B cell (primary cell): ENCODE data around the gene ICAM4. TPM values are rescaled to one million over a fixed set of nuclear protein-coding genes. Genes with fewer than 3 reads are reported as not detected.

Experiments used
- ATAC-seq: fragments of 200-7000 bp; cut with Tn5 transposase; one replicate; pipeline ENCODE4 v1.10.0; 2021; ENCODE audit warnings: low read depth, mild to moderate bottlenecking, moderate number of reproducible peaks, moderate library complexity
- CTCF ChIA-PET: fragments of 350-600 bp; sonication (Branson Sonifier 250); formaldehyde crosslinking; loops from one replicate; lab custom pipeline; 2021; ENCODE audit warnings: antibody characterized with exemption, inconsistent platforms; lab: Charles Lee
- POLR2A ChIA-PET: fragments of 350-600 bp; sonication (Branson Sonifier 250); formaldehyde crosslinking; loops from one replicate; lab custom pipeline; 2021; ENCODE audit warnings: antibody characterized with exemption; lab: Charles Lee
- DNase-seq: peaks from one replicate; pipeline ENCODE4 v3.0.0; 2013
- H2AFZ ChIP-seq: 2 replicates; pipeline ENCODE4 v1.6.1; 2012; ENCODE audit warnings: mild to moderate bottlenecking, low read depth, low read length; ENCODE audit not compliant: insufficient read depth, poor library complexity, severe bottlenecking
- H3K27ac ChIP-seq, 2 donors: 1 replicate in 1 of 2; 2 replicates in 1 of 2; pipeline ENCODE4 v1.5.1; 2012 to 2013; ENCODE audit warnings: low read length in 2 of 2, mild to moderate bottlenecking in 2 of 2, moderate library complexity in 1 of 2
- H3K27me3 ChIP-seq, 4 experiments: fragments of 200-600 bp in 1 of 4; sonication (generic) in 1 of 4; replicated peaks in 1 of 4; 1 replicate in 2 of 4; 2 replicates in 2 of 4; pipeline versions ENCODE4 v1.6.1 to v1.7.0; 2013 to 2016; ENCODE audit warnings: low read length in 3 of 4, mild to moderate bottlenecking in 2 of 4, mixed read lengths in 1 of 4, moderate library complexity in 1 of 4; ENCODE audit not compliant: insufficient read depth in 4 of 4, control insufficient read depth in 3 of 4; ENCODE audit errors: control extremely low read depth in 1 of 4
- H3K36me3 ChIP-seq, 2 experiments: replicated peaks in 1 of 2; 1 replicate in 1 of 2; 2 replicates in 1 of 2; pipeline versions ENCODE4 v1.6.1 to v1.7.1; 2013; ENCODE audit warnings: low read length in 1 of 2; ENCODE audit not compliant: insufficient read depth in 2 of 2, control insufficient read depth in 1 of 2; ENCODE audit errors: control extremely low read depth in 1 of 2, extremely low read depth in 1 of 2
- H3K4me1 ChIP-seq, 2 donors: fragments of 200-600 bp in 1 of 2; sonication (generic) in 1 of 2; 1 replicate in 1 of 2; 2 replicates in 1 of 2; pipeline versions ENCODE4 v1.5.1 to v1.6.1; 2013 to 2017; ENCODE audit warnings: low read length in 2 of 2; ENCODE audit not compliant: control insufficient read depth in 2 of 2, insufficient read depth in 2 of 2
- H3K4me2 ChIP-seq: replicated peaks from 2 replicates; pipeline ENCODE3; 2012; ENCODE audit warnings: mild to moderate bottlenecking, low read depth, low read length; ENCODE audit not compliant: poor library complexity, severe bottlenecking
- H3K4me3 ChIP-seq, 5 experiments: fragments of 200-600 bp in 1 of 5; sonication (generic) in 1 of 5; 1 replicate in 3 of 5; 2 replicates in 2 of 5; pipeline versions ENCODE4 v1.5.1 to v1.7.0; 2011 to 2016; ENCODE audit warnings: low read length in 4 of 5, mild to moderate bottlenecking in 4 of 5, low read depth in 2 of 5, control low read depth in 1 of 5, moderate library complexity in 1 of 5; ENCODE audit not compliant: insufficient read depth in 1 of 5; ENCODE audit errors: control extremely low read depth in 1 of 5, extremely low read depth in 1 of 5
- H3K79me2 ChIP-seq: fragments of 200-600 bp; sonication (generic); one replicate; pipeline ENCODE4 v1.6.0; 2016; ENCODE audit warnings: low read length; ENCODE audit not compliant: control insufficient read depth, insufficient read depth
- H3K9ac ChIP-seq: fragments of 200-600 bp; sonication (generic); 2 replicates; pipeline ENCODE4 v1.6.1; 2017; ENCODE audit warnings: mild to moderate bottlenecking, low read length, moderate library complexity
- H3K9me3 ChIP-seq, 3 donors: one replicate each; pipeline versions ENCODE4 v1.6.1 to v1.7.1; 2013; ENCODE audit warnings: low read length in 2 of 3; ENCODE audit not compliant: control insufficient read depth in 2 of 3, insufficient read depth in 1 of 3; ENCODE audit errors: control extremely low read depth in 1 of 3
- H4K20me1 ChIP-seq: 2 replicates; pipeline ENCODE4 v1.6.0; 2012; ENCODE audit warnings: mild to moderate bottlenecking, low read length; ENCODE audit not compliant: insufficient read depth, control insufficient read depth, poor library complexity, severe bottlenecking
- H3K27ac Mint-ChIP-seq: one replicate; pipeline ENCODE4 v1.8.0; 2021; ENCODE audit warnings: mixed read lengths
- H3K27me3 Mint-ChIP-seq: one replicate; pipeline ENCODE4 v1.8.0; 2021; ENCODE audit warnings: mixed read lengths
- H3K4me1 Mint-ChIP-seq: one replicate; pipeline ENCODE4 v1.8.0; 2021; ENCODE audit warnings: mixed read lengths
- H3K4me3 Mint-ChIP-seq: one replicate; pipeline ENCODE4 v1.8.0; 2021; ENCODE audit warnings: mixed read lengths
- H3K9me3 Mint-ChIP-seq: one replicate; pipeline ENCODE4 v1.8.0; 2022; ENCODE audit warnings: mixed read lengths; ENCODE audit not compliant: insufficient read depth
- EZH2 ChIP-seq: IDR thresholded peaks from 2 replicates; pipeline ENCODE4 v1.6.1; 2012; ENCODE audit warnings: borderline replicate concordance, low read depth, mild to moderate bottlenecking, moderate library complexity, low read length; ENCODE audit not compliant: insufficient read depth, poor library complexity, severe bottlenecking
- whole genome bisulfite sequencing: methylation state at CpG from one replicate; pipeline ENCODE4 v1.1.5; 2013; ENCODE audit warnings: missing lambda C conversion rate; ENCODE audit not compliant: insufficient coverage; 5-methylcytosine and 5-hydroxymethylcytosine counted together
- intact Hi-C: fragments of 100-400 bp; cut with micrococcal nuclease; formaldehyde crosslinking; loops from one replicate; pipeline ENCODE4 v1.10.0; 2022
- polyA plus RNA-seq: library from polyadenylated mRNA; depleted of rRNA; stranded (reverse); fragments of >200 nt; gene quantifications from 2 replicates; pipeline ENCODE4 v1.2.3, GENCODE V29; 2012
- total RNA-seq, 2 donors: library from RNA; stranded (reverse); fragments of 120-200 nt in 1 of 2; gene quantifications; 1 replicate in 1 of 2; 2 replicates in 1 of 2; pipeline versions ENCODE4 v1.2.3 to v1.2.4, GENCODE V29; 2013 to 2022
- TF ChIP-seq, protein P1 (sequence below): fragments of 200-600 bp; IDR thresholded peaks from one replicate; pipeline ENCODE4 v1.8.0; 2022; ENCODE audit warnings: antibody characterized with exemption, mild to moderate bottlenecking

Gene ICAM4
- total and polyA plus RNA-seq, 2 donors (not counting 1 experiment from before 2014, with no cell fraction given), result 0.44 to 0.78 TPM

DNA sequence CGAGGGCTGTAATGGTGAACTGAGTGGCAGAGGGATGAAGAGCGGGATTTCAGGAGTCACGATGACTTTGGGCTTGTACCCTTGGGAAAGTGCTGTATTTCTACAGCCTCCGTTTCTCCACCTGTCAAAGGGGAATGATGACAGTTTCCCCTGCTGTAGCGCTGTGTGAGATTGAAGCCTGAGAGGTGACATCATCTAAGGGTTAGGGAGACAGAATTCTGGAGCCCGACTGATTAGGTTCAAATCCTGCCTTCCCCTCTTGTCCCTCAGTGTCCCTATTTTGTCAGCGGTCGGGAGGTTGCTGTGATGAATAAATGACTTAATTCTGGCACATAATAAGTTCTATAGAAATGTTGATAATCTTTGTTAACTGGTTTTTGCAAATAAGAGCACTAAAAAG is 34.0 kb upstream of the ICAM4 start:
- CTCF ChIA-PET, result interaction anchor here (1.6 to 9.0 kb wide), 2 partner anchors 22 to 136 kb away, joined by 6 to 236 read pairs; partner anchors contain the start of gene S1PR2
- Mint-ChIP-seq H3K27me3 (no peaks in the 10 kb centered on the region), H3K9me3 (no peaks in the 10 kb centered on the region), H3K4me1 (peaks cover 24% of the 10 kb centered on the region), H3K4me3 (peak overlapping the region; percentile 97), H3K27ac (peak overlapping the region; percentile 97)
- H3K79me2 ChIP-seq, result peaks cover 19% of the 10 kb centered on the region
- peak overlapping the region; percentile 98 for H3K4me2 ChIP-seq
- peaks cover 5% of the 10 kb centered on the region for H4K20me1 ChIP-seq
- H3K27me3 ChIP-seq, result no peaks in the 10 kb centered on the region
- ATAC-seq (no peak), DNase-seq (no peak)
- peak overlapping the region; percentile 82 for H3K9ac ChIP-seq
- TF ChIP-seq, protein P1, sequence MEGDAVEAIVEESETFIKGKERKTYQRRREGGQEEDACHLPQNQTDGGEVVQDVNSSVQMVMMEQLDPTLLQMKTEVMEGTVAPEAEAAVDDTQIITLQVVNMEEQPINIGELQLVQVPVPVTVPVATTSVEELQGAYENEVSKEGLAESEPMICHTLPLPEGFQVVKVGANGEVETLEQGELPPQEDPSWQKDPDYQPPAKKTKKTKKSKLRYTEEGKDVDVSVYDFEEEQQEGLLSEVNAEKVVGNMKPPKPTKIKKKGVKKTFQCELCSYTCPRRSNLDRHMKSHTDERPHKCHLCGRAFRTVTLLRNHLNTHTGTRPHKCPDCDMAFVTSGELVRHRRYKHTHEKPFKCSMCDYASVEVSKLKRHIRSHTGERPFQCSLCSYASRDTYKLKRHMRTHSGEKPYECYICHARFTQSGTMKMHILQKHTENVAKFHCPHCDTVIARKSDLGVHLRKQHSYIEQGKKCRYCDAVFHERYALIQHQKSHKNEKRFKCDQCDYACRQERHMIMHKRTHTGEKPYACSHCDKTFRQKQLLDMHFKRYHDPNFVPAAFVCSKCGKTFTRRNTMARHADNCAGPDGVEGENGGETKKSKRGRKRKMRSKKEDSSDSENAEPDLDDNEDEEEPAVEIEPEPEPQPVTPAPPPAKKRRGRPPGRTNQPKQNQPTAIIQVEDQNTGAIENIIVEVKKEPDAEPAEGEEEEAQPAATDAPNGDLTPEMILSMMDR, result no peak
- intact Hi-C loops, result loop anchor here (5.0 kb wide), 2 partner anchors 35 to 155 kb away; no protein-coding TSS in a partner anchor
- WGBS, result 18% methylated on average over 5 of the region's 8 CpGs
- H3K36me3 ChIP-seq, result peaks cover 0 to 26% of the 10 kb centered on the region in 2 experiments
- peaks cover 6 to 13% of the 10 kb centered on the region in 2 donors for H3K4me1 ChIP-seq
- H3K27ac ChIP-seq, result peak overlapping the region; percentile 48 to 79
- H3K4me3 ChIP-seq, result peak overlapping the region; percentile 44 to 96 (median 83)
- POLR2A ChIA-PET, result interaction anchor here (0.7 to 1.6 kb wide), 2 partner anchors 104 to 157 kb away, joined by 3 read pairs; no protein-coding TSS in a partner anchor
- no peaks in the 10 kb centered on the region for H3K9me3 ChIP-seq
- H2AFZ ChIP-seq, result peak overlapping the region; percentile 95

DNA sequence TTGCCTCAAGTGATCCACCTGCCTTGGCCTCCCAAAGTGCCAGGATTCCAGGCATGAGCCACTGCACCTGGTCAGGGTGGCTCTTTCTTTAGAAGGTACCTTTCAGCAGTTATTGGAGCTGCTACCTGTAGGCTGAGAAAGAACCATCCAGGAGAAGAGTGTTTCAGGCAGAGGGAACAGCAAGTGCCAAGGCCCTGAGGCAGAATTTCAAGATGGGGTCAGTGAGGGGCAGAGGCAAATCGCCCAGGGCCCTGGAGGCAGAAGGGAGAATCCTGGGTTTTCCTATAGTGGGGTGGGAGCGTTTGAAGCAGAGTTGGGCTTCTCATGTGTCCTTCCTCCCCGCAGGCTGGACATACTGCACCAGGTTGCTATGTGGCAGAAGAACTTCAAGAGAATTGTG is 32.5 kb upstream of the ICAM4 start:
- CTCF ChIA-PET, result interaction anchor here (0.7 to 1.2 kb wide), 4 partner anchors 15 to 136 kb away, joined by 3 to 4 read pairs (median 3); no protein-coding TSS in a partner anchor
- Histone ChIP-seq H3K4me2 (no peak overlapping the region), H3K36me3 (peaks cover 0 to 37% of the 10 kb centered on the region in 2 experiments), H4K20me1 (peaks cover 5% of the 10 kb centered on the region), H3K27ac (no peak overlapping the region), H3K9ac (no peak overlapping the region), H3K9me3 (no peaks in the 10 kb centered on the region), H2AFZ (no peak overlapping the region), H3K4me3 (no peak overlapping the region), H3K4me1 (peaks cover 6 to 16% of the 10 kb centered on the region in 2 donors), H3K27me3 (no peaks in the 10 kb centered on the region), H3K79me2 (peaks cover 19% of the 10 kb centered on the region)
- no peak for ATAC-seq
- TF ChIP-seq, protein P1, result no peak
- no peak for TF ChIP-seq EZH2
- H3K27ac Mint-ChIP-seq, result no peak overlapping the region
- DNase-seq, result no peak
- peaks cover 20% of the 10 kb centered on the region for H3K4me1 Mint-ChIP-seq
- no peaks in the 10 kb centered on the region for H3K27me3 Mint-ChIP-seq
- H3K4me3 Mint-ChIP-seq, result peak overlapping the region; percentile 39
- POLR2A ChIA-PET, result no interaction called here
- WGBS, result 100% methylated on average over 3 of the region's 3 CpGs
- no peaks in the 10 kb centered on the region for H3K9me3 Mint-ChIP-seq
- intact Hi-C loops, result loop anchor here (5.0 kb wide), 2 partner anchors 37 to 157 kb away; no protein-coding TSS in a partner anchor
